GM18511 (cell line): ENCODE measurements around the gene ZNF507.
"Not testable (repeated sequence)": the region's sequence is repeated elsewhere in the genome, so short reads cannot be mapped to it uniquely, and the experiment has no call there.

Experiments
- ATAC-seq: cut with Tn5 transposase; IDR thresholded peaks from one replicate; pipeline ENCODE4 v1.9.1; 2021; ENCODE audit warnings: mild to moderate bottlenecking, moderate library complexity; ENCODE audit not compliant: unreplicated experiment

Gene ZNF507

GRCh38 chr19:32406161-32407003 is 61.0 kb downstream of the ZNF507 start:
- ATAC-seq, result no peak

GRCh38 chr19:32407004-32407992 is 61.9 kb downstream of the ZNF507 start:
- ATAC-seq, result no peak

GRCh38 chr19:32415246-32415645 is 69.8 kb downstream of the ZNF507 start:
- no peak for ATAC-seq

DNA sequence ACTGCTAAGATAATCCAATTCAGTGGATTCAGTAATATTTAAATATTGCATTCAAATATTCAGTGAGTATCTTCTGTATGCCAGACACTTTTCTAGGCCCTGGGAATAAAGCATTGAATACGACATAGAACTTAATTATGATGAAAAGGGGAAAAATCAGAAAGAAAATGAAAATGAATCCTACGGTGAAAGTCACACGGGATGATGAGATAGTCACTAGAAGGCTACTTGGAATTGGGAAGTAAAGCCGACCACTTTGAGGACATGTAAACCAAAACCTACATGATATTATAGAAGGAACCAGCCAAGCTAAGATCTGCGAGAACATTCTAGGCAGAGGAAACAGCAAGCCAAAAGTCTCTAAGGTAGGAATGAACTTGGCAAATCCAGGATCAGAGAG is 70.3 kb downstream of the ZNF507 start:
- no peak for ATAC-seq

- no peak for ATAC-seq
Observed at GRCh38 chr19:32416749-32417456, 71.5 kb downstream of the ZNF507 start.

GRCh38 chr19:32418155-32418554 is 72.7 kb downstream of the ZNF507 start:
- ATAC-seq, result no peak

- ATAC-seq, result no peak
Observed at GRCh38 chr19:32421589-32422361, 76.4 kb downstream of the ZNF507 start.

DNA sequence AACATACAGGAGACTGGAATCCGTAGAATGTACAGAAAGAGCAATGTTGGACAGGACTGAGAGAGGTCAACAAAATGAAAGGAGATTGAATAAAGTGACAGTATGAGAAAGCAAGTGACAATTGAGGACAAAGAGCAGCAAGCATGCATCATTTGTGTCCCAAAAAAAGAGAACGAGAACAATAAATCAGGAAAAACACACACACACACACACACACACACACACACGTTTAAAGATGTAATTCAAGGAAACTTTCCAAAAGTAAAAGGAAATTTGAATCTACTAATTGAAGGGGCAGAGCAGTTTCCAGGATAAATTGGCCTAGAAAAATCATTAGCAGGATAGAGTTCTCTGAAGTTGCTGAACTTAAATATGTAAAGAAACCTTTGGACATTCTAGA is 77.0 kb downstream of the ZNF507 start:
- ATAC-seq, result no peak

DNA sequence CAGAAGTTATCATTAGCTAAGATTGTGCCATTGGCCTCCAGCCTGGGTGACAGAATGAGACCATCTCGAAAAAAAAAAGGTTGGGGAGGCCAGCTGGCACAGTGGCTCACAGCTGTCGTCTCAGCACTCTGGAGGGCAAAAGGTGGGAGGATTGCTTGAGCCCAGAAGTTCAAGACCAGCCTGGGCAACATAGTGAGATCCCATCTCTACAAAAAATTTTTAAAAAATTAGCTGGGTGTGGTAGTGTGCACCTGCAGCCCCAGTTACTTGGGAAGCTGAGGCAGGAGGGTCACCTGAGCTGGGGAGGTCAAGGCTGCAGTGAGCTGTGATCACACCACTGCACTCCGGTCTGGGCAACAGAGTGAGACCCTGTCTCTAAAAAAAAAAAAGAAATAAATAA is 78.5 kb downstream of the ZNF507 start:
- ATAC-seq, result not testable (repeated sequence)

GRCh38 chr19:32427536-32427935 is 82.1 kb downstream of the ZNF507 start:
- ATAC-seq, result no peak

DNA sequence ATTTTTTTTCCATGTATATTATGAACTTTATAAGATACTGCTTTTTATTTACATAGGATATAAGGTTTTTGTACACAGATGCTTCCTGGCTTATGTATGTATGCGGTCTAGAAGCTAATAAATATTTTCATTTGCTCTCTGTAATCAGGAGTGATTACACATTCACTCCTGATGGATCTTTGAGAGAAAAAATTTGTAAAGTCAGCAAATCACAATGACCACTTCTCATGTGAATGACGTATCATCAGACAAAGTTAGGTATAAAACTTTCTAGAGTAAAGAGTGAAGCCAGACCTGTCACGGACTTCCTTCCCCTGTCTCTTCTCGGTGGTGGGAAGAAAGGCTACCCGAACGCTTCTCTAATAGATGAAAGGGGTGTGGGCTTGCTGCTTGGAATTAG is 91.3 kb downstream of the ZNF507 start:
- ATAC-seq, result no peak

- ATAC-seq, result no peak
Observed at GRCh38 chr19:32437096-32437495, 91.7 kb downstream of the ZNF507 start.
